ENCODE data around the gene MSH5.

- TF ChIP-seq CTCF (IDR thresholded peaks at IDR 0.05; ENCODE audit: low read depth, low read length) (no peak), POLR2A (IDR thresholded peaks at IDR 0.05; ENCODE audit: extremely low read depth, insufficient read length) (no peak), MYC (IDR thresholded peaks at IDR 0.05; ENCODE audit: low read depth, low read length) (no peak; the same call in 1 of the 2 replicates), MAX (IDR thresholded peaks at IDR 0.05; ENCODE audit: low read depth, low read length) (no peak)
Observed at GRCh38 chr6:31737315-31737990, 2.4 kb upstream of the MSH5 start.

All from NB4 (cell line).